ENCODE measurements around the gene GARIN3.

The GARIN3 gene

GRCh38 chr5:157161996-157162395 lies 4.1 kb downstream of the GARIN3 start:
- H3K4me3 ChIP-seq (ENCODE audit: control insufficient read depth, low read depth, low read length): no peak overlapping the region
- TF ChIP-seq CTCF (conservative IDR thresholded peaks at IDR 0.05; ENCODE audit: control insufficient read depth, insufficient read depth, low read depth, low read length): no peak
- no peak for DNase-seq (ENCODE audit: low read depth)

- H3K4me3 ChIP-seq (ENCODE audit: control insufficient read depth, low read depth, low read length): no peak overlapping the region
- DNase-seq (ENCODE audit: low read depth): no peak
- no peak for TF ChIP-seq CTCF (conservative IDR thresholded peaks at IDR 0.05; ENCODE audit: control insufficient read depth, insufficient read depth, low read depth, low read length)
Measured at GRCh38 chr5:157160001-157160400, 6.1 kb downstream of the GARIN3 start.

GRCh38 chr5:157159209-157159751 lies 6.8 kb downstream of the GARIN3 start:
- H3K4me3 ChIP-seq (ENCODE audit: control insufficient read depth, low read depth, low read length): no peak overlapping the region
- TF ChIP-seq CTCF (conservative IDR thresholded peaks at IDR 0.05; ENCODE audit: control insufficient read depth, insufficient read depth, low read depth, low read length): no peak
- no peak for DNase-seq (ENCODE audit: low read depth)

- TF ChIP-seq CTCF (conservative IDR thresholded peaks at IDR 0.05; ENCODE audit: control insufficient read depth, insufficient read depth, low read depth, low read length): no peak
- no peak overlapping the region for H3K4me3 ChIP-seq (ENCODE audit: control insufficient read depth, low read depth, low read length)
- no peak for DNase-seq (ENCODE audit: low read depth)
Measured at GRCh38 chr5:157157293-157157891, 8.7 kb downstream of the GARIN3 start.

GRCh38 chr5:157155297-157155696 lies 10.8 kb downstream of the GARIN3 start:
- no peak for DNase-seq (ENCODE audit: low read depth)
- H3K4me3 ChIP-seq (ENCODE audit: control insufficient read depth, low read depth, low read length): no peak overlapping the region
- TF ChIP-seq CTCF (conservative IDR thresholded peaks at IDR 0.05; ENCODE audit: control insufficient read depth, insufficient read depth, low read depth, low read length): no peak

- no peak for TF ChIP-seq CTCF (conservative IDR thresholded peaks at IDR 0.05; ENCODE audit: control insufficient read depth, insufficient read depth, low read depth, low read length)
Measured at GRCh38 chr5:157150995-157151394, 15.1 kb downstream of the GARIN3 start.

More at GRCh38 chr5:157150995-157151394, 15.1 kb downstream of the GARIN3 start:
- H3K4me3 ChIP-seq (ENCODE audit: control insufficient read depth, low read depth, low read length): no peak overlapping the region
- DNase-seq (ENCODE audit: low read depth): no peak

Data from fibroblast of mammary gland (primary cell).